Measurements from ENCODE around the gene WDR89. TPM values are rescaled to one million over a fixed set of nuclear protein-coding genes. Genes with fewer than 3 reads are reported as not detected.

Gene WDR89
- total and polyA plus RNA-seq, 2 experiments from 2014 or later = 21.5 to 31.8 TPM

- no peak for TF ChIP-seq REST (IDR thresholded peaks at IDR 0.05; ENCODE audit: unreplicated experiment)
- TF ChIP-seq STAT1 (IDR thresholded peaks at IDR 0.05; ENCODE audit: unreplicated experiment) = no peak
- no peak for TF ChIP-seq JUNB (IDR thresholded peaks at IDR 0.05; ENCODE audit: unreplicated experiment)
- no peak for TF ChIP-seq NANOG (IDR thresholded peaks at IDR 0.05; ENCODE audit: borderline replicate concordance)
Observed at GRCh38 chr14:63670692-63671091, 29.0 kb upstream of the WDR89 start (continued).

DNA sequence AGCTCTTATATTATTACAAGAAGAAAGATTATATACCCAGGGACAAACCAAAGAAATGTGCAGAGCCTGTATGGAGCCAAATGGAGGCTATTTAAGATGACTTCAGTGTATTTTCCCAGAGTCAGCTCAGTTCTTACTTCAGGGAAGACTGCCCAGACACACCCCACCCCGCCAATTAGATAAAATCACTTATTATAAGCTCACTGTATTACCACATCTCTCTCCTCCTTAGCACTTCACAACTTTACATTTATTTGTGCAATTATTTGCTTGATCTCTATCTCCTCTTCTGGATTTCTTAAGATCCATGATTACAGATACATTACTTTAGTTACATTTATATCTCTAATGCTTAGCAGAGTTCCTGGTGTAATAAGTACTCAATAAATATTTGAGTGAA, 24.7 kb upstream of the WDR89 start:
- TF ChIP-seq EZH2 (IDR thresholded peaks at IDR 0.05; ENCODE audit: low read depth, unreplicated experiment) = no peak
- TF ChIP-seq, protein P1, sequence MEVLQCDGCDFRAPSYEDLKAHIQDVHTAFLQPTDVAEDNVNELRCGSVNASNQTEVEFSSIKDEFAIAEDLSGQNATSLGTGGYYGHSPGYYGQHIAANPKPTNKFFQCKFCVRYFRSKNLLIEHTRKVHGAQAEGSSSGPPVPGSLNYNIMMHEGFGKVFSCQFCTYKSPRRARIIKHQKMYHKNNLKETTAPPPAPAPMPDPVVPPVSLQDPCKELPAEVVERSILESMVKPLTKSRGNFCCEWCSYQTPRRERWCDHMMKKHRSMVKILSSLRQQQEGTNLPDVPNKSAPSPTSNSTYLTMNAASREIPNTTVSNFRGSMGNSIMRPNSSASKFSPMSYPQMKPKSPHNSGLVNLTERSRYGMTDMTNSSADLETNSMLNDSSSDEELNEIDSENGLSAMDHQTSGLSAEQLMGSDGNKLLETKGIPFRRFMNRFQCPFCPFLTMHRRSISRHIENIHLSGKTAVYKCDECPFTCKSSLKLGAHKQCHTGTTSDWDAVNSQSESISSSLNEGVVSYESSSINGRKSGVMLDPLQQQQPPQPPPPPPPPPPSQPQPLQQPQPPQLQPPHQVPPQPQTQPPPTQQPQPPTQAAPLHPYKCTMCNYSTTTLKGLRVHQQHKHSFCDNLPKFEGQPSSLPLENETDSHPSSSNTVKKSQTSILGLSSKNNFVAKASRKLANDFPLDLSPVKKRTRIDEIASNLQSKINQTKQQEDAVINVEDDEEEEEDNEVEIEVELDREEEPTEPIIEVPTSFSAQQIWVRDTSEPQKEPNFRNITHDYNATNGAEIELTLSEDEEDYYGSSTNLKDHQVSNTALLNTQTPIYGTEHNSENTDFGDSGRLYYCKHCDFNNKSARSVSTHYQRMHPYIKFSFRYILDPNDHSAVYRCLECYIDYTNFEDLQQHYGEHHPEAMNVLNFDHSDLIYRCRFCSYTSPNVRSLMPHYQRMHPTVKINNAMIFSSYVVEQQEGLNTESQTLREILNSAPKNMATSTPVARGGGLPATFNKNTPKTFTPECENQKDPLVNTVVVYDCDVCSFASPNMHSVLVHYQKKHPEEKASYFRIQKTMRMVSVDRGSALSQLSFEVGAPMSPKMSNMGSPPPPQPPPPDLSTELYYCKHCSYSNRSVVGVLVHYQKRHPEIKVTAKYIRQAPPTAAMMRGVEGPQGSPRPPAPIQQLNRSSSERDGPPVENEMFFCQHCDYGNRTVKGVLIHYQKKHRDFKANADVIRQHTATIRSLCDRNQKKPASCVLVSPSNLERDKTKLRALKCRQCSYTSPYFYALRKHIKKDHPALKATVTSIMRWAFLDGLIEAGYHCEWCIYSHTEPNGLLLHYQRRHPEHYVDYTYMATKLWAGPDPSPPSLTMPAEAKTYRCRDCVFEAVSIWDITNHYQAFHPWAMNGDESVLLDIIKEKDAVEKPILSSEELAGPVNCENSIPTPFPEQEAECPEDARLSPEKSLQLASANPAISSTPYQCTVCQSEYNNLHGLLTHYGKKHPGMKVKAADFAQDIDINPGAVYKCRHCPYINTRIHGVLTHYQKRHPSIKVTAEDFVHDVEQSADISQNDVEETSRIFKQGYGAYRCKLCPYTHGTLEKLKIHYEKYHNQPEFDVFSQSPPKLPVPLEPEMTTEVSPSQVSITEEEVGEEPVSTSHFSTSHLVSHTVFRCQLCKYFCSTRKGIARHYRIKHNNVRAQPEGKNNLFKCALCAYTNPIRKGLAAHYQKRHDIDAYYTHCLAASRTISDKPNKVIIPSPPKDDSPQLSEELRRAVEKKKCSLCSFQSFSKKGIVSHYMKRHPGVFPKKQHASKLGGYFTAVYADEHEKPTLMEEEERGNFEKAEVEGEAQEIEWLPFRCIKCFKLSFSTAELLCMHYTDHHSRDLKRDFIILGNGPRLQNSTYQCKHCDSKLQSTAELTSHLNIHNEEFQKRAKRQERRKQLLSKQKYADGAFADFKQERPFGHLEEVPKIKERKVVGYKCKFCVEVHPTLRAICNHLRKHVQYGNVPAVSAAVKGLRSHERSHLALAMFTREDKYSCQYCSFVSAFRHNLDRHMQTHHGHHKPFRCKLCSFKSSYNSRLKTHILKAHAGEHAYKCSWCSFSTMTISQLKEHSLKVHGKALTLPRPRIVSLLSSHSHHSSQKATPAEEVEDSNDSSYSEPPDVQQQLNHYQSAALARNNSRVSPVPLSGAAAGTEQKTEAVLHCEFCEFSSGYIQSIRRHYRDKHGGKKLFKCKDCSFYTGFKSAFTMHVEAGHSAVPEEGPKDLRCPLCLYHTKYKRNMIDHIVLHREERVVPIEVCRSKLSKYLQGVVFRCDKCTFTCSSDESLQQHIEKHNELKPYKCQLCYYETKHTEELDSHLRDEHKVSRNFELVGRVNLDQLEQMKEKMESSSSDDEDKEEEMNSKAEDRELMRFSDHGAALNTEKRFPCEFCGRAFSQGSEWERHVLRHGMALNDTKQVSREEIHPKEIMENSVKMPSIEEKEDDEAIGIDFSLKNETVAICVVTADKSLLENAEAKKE (CRISPR knock-in tag; IDR thresholded peaks at IDR 0.05) = no peak
- no peak for TF ChIP-seq EZH2phosphoT487 (IDR thresholded peaks at IDR 0.05; ENCODE audit: unreplicated experiment)
- TF ChIP-seq POLR2AphosphoS5 (IDR thresholded peaks at IDR 0.05; ENCODE audit: low read depth) = no peak
- TF ChIP-seq ZNF114 (CRISPR knock-in tag; IDR thresholded peaks at IDR 0.05) = no peak
- no peak for TF ChIP-seq CREB1 (CRISPR knock-in tag; IDR thresholded peaks at IDR 0.05; ENCODE audit: low read depth)
- no peak for TF ChIP-seq JUNB (IDR thresholded peaks at IDR 0.05; ENCODE audit: unreplicated experiment)
- TF ChIP-seq, protein P2, sequence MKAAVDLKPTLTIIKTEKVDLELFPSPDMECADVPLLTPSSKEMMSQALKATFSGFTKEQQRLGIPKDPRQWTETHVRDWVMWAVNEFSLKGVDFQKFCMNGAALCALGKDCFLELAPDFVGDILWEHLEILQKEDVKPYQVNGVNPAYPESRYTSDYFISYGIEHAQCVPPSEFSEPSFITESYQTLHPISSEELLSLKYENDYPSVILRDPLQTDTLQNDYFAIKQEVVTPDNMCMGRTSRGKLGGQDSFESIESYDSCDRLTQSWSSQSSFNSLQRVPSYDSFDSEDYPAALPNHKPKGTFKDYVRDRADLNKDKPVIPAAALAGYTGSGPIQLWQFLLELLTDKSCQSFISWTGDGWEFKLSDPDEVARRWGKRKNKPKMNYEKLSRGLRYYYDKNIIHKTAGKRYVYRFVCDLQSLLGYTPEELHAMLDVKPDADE (IDR thresholded peaks at IDR 0.05) = no peak
- TF ChIP-seq CTCF (conservative IDR thresholded peaks at IDR 0.05; ENCODE audit: low read depth in 2 of 2) = no peak
- TF ChIP-seq NANOG (IDR thresholded peaks at IDR 0.05; ENCODE audit: borderline replicate concordance) = no peak
- TF ChIP-seq STAT1 (IDR thresholded peaks at IDR 0.05; ENCODE audit: unreplicated experiment) = no peak
- TF ChIP-seq ZNF331 (CRISPR knock-in tag; IDR thresholded peaks at IDR 0.05; ENCODE audit: low read depth) = no peak
- Mint-ChIP-seq H3K36me3 (ENCODE audit: low read depth) (no peaks in the 10 kb centered on the region; the same call in 2 of the 3 replicates), H3K4me1 (no peaks in the 10 kb centered on the region), H3K4me3 (no peak overlapping the region), H3K27me3 (ENCODE audit: insufficient read depth, low read depth, poor library complexity) (no peaks in the 10 kb centered on the region), H3K27ac (no peak overlapping the region), H3K9me3 (peaks cover 4% of the 10 kb centered on the region; the same call in 2 of the 3 replicates)
- no peaks in the 10 kb centered on the region for H3K4me1 ChIP-seq (ENCODE audit: insufficient read depth)
- no peak overlapping the region for H3K4me3 ChIP-seq
- H3K4me2 ChIP-seq = no peak overlapping the region
- H4K20me1 ChIP-seq (replicated peaks; ENCODE audit: insufficient read depth) = no peaks in the 10 kb centered on the region
- no peak overlapping the region for H3K27ac ChIP-seq (ENCODE audit: low read depth)
- no peak overlapping the region for H2AFZ ChIP-seq
- no peaks in the 10 kb centered on the region for H3K79me2 ChIP-seq (replicated peaks; ENCODE audit: insufficient read depth)
- no peaks in the 10 kb centered on the region for H3F3A ChIP-seq (replicated peaks; ENCODE audit: low read depth)
- no peaks in the 10 kb centered on the region for H3K9me2 ChIP-seq (ENCODE audit: insufficient read depth)
- ATAC-seq (no peak), DNase-seq (ENCODE audit: low spot score) (no peak)
- H3K36me3 ChIP-seq (ENCODE audit: insufficient read depth) = no peaks in the 10 kb centered on the region
- no peaks in the 10 kb centered on the region for H3K27me3 ChIP-seq (ENCODE audit: insufficient read depth)

Data from GM23338 (cell line).